ENCODE measurements around the gene EFHC2.

The EFHC2 gene

DNA sequence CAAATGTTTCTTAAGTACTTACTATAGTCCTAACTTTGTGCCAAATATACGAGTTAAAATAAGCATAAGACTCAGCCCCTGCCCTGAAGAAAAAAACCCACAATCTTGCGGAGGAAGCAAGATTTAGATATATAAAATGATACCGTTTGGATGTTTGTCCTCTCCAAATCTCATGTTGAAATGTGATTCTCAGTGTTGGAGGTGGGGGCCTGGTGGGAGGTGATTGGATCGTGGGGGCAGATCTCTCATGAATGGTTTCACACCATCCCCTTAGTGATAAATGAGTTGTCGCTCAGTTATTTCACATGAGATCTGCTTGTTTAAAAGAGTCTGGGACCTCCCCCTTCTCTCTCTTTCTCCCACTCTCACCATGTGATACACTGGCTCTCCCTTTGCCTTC, 28.7 kb downstream of the EFHC2 start:
- no peaks in the 10 kb centered on the region for H3K27me3 ChIP-seq (ENCODE audit: control insufficient read depth, insufficient read depth, low read length)

DNA sequence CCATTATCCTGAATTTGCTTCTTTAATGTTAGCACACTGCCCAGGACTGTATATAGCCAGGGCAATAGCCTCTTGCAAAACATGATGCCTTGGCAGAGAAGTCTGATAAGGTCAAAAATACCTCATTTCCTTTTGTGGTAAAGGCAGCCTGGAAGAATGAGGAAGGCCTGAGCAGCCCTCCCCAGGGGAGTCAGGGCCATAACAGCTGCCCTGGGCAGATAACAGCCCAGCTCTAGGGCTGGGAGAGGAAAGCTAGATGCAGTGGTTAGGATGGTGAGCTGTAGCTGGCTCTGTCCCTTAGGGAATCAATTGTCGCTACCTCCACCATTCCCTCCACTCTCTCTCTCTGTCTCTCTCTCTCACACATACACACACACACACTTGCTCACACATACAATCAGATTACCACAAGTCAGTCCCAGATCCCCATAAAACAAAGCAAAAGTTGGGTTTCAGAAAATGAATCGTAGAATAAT, 29.2 kb downstream of the EFHC2 start:
- H3K4me1 ChIP-seq: no peaks in the 10 kb centered on the region
- no peak overlapping the region for H3K4me3 ChIP-seq (ENCODE audit: low read depth, low read length)
- no peak overlapping the region for H3K27ac ChIP-seq

More for the DNA sequence above, 28.7 kb downstream of the EFHC2 start:
- Histone ChIP-seq H3K4me1 (no peaks in the 10 kb centered on the region), H3K4me2 (ENCODE audit: low read length) (no peak overlapping the region), H3K4me3 (ENCODE audit: low read depth, low read length) (no peak overlapping the region), H3K79me2 (no peaks in the 10 kb centered on the region), H3K27ac (no peak overlapping the region), H3K9me3 (ENCODE audit: control insufficient read depth, low read length) (no peaks in the 10 kb centered on the region), H3K9ac (no peak overlapping the region), H3K36me3 (ENCODE audit: control insufficient read depth, insufficient read depth, low read length) (no peaks in the 10 kb centered on the region), H2AFZ (no peak overlapping the region)
- TF ChIP-seq, protein P1, sequence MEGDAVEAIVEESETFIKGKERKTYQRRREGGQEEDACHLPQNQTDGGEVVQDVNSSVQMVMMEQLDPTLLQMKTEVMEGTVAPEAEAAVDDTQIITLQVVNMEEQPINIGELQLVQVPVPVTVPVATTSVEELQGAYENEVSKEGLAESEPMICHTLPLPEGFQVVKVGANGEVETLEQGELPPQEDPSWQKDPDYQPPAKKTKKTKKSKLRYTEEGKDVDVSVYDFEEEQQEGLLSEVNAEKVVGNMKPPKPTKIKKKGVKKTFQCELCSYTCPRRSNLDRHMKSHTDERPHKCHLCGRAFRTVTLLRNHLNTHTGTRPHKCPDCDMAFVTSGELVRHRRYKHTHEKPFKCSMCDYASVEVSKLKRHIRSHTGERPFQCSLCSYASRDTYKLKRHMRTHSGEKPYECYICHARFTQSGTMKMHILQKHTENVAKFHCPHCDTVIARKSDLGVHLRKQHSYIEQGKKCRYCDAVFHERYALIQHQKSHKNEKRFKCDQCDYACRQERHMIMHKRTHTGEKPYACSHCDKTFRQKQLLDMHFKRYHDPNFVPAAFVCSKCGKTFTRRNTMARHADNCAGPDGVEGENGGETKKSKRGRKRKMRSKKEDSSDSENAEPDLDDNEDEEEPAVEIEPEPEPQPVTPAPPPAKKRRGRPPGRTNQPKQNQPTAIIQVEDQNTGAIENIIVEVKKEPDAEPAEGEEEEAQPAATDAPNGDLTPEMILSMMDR (IDR thresholded peaks at IDR 0.05): no peak

DNA sequence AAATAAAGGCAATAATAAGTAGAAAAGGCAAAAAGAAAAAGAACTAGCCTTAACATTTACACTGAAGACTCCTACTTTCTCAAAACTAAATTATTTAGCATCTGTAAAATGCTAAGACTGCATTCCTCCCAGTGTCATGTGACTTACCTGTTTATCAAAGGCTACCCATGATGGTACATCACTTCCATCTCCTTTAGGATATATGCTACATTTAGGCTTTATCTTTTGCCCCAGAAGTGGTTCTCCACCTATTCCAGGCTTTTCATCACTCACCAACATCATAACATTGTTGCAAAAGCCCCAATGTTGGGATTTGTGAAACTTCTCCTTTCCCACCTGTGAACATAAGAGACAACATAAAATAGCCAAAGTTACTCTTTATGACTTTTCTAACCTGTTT, 31.1 kb downstream of the EFHC2 start:
- Histone ChIP-seq H3K27me3 (ENCODE audit: control insufficient read depth, insufficient read depth, low read length) (no peaks in the 10 kb centered on the region), H3K4me3 (ENCODE audit: low read depth, low read length) (no peak overlapping the region), H3K9ac (no peak overlapping the region), H3K4me2 (ENCODE audit: low read length) (no peak overlapping the region), H3K4me1 (no peaks in the 10 kb centered on the region), H3K79me2 (no peaks in the 10 kb centered on the region), H3K36me3 (ENCODE audit: control insufficient read depth, insufficient read depth, low read length) (no peaks in the 10 kb centered on the region), H3K9me3 (ENCODE audit: control insufficient read depth, low read length) (no peaks in the 10 kb centered on the region), H2AFZ (no peak overlapping the region), H3K27ac (no peak overlapping the region)
- TF ChIP-seq, protein P1 (IDR thresholded peaks at IDR 0.05): no peak

More for the DNA sequence above, 29.2 kb downstream of the EFHC2 start:
- TF ChIP-seq, protein P1 (IDR thresholded peaks at IDR 0.05): no peak
- Histone ChIP-seq H3K27me3 (ENCODE audit: control insufficient read depth, insufficient read depth, low read length) (no peaks in the 10 kb centered on the region), H3K36me3 (ENCODE audit: control insufficient read depth, insufficient read depth, low read length) (no peaks in the 10 kb centered on the region), H3K4me2 (ENCODE audit: low read length) (no peak overlapping the region), H3K79me2 (no peaks in the 10 kb centered on the region), H3K9me3 (ENCODE audit: control insufficient read depth, low read length) (no peaks in the 10 kb centered on the region), H2AFZ (no peak overlapping the region), H3K9ac (no peak overlapping the region)

DNA sequence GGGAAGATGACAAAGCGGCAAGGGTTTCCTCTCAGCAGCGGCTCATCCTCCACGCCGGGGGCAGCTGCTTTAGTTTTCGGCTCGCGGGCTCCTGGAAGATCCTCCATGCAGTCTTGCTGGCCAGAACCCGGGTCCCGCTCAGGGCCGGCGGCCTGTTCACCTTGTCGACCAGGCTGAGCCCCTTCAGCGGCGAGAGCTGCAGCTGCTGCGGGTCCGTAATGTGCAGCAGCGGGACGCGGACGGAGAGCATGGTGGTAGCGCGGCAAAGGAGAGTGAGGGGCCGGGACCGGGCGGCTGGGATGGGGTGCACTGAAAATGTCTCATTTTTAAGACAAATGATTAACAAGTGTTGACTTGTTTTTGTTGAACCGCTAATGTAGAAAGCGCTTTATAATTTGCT, 33.2 kb downstream of the EFHC2 start:
- Histone ChIP-seq H3K79me2 (no peaks in the 10 kb centered on the region), H2AFZ (no peak overlapping the region), H3K4me3 (ENCODE audit: low read depth, low read length) (no peak overlapping the region), H3K4me1 (no peaks in the 10 kb centered on the region), H3K9ac (no peak overlapping the region), H3K9me3 (ENCODE audit: control insufficient read depth, low read length) (no peaks in the 10 kb centered on the region), H3K4me2 (ENCODE audit: low read length) (no peak overlapping the region), H3K27me3 (ENCODE audit: control insufficient read depth, insufficient read depth, low read length) (no peaks in the 10 kb centered on the region), H3K36me3 (ENCODE audit: control insufficient read depth, insufficient read depth, low read length) (no peaks in the 10 kb centered on the region), H3K27ac (no peak overlapping the region)
- TF ChIP-seq, protein P1 (IDR thresholded peaks at IDR 0.05): no peak

DNA sequence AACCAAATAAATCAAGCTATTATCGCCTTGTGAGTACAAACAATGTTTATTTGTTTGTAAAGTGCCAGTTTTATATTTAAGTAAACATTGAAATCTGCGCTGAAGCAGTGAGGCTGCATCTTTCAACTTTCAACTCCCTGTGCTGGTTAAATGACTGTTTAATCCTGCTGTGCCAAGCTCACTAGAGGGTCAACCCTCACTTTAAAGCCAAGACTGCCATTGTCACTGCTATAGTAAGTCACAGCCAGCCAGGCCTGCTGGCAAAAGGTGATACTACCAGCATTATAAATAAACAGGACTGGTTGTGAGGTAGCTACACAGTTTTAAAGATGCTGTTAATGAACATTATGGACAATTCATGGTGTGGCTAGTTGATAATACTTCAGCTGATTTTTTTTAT, 34.6 kb downstream of the EFHC2 start:
- Histone ChIP-seq H3K27me3 (ENCODE audit: control insufficient read depth, insufficient read depth, low read length) (no peaks in the 10 kb centered on the region), H3K4me1 (no peaks in the 10 kb centered on the region), H3K27ac (no peak overlapping the region), H3K36me3 (ENCODE audit: control insufficient read depth, insufficient read depth, low read length) (no peaks in the 10 kb centered on the region), H3K9ac (no peak overlapping the region), H2AFZ (no peak overlapping the region), H3K9me3 (ENCODE audit: control insufficient read depth, low read length) (no peaks in the 10 kb centered on the region), H3K4me3 (ENCODE audit: low read depth, low read length) (no peak overlapping the region), H3K4me2 (ENCODE audit: low read length) (no peak overlapping the region), H3K79me2 (no peaks in the 10 kb centered on the region)
- TF ChIP-seq, protein P1 (IDR thresholded peaks at IDR 0.05): no peak
